Hematopoietic multipotent progenitor cell treated with erythropoietin and hydrocortisone succinate and interleukin-3 and kit ligand, for 8 days (in vitro differentiated cells): ENCODE results near the gene SPDYE16.
"Not testable (repeated sequence)": the region's sequence is repeated elsewhere in the genome, so short reads cannot be mapped to it uniquely, and the experiment has no call there.

Source experiments
- DNase-seq: peaks from one replicate; pipeline ENCODE4 v3.0.0-alpha.2; 2015

Gene SPDYE16

DNA sequence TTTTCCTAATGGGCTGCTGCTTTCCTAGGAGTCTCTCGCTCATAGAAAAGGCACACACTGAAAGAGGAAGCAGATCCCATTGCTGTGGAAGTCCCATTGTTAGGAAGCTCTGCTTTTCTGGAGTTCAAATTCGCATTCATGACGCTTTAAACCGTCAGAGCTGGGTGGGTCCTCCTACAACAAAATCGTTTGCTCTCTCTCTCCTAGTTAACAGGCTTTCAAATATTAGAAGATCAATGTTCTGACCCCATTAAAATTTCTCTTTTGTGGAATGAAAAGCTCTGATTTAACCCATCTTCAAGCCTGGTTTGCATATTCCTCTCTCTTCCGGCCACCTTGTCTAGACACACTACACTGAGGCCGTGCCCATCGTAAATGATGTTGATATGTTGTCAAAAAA is at the start of gene SPDYE16:
TSS of gene SPDYE16 (minus strand) at position 101 of the 400 bp plus-strand sequence. CDS start 1,838 bp downstream, outside the sequence.
- not testable (repeated sequence) for DNase-seq

DNA sequence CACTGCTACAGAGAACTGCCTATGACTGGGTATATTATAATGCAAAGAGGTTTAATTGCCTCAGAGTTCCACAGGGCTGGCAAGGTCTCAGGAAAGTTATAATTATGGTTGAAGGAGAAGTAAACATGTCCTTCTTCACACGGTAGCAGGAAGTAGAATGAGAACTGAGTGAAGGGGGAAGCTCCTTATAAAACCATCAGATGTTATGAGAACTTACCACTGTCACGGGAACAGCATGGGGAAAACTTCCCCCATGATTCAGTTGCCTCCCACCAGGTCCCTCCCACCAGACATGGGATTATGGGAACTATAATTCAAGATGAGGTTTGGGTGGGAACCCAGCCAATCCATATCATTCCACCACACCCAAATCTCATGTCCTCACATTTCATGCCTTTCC is 49.6 kb upstream of the SPDYE16 start:
- not testable (repeated sequence) for DNase-seq

GRCh38 chr7:76591602-76592304 is 48.7 kb upstream of the SPDYE16 start:
- DNase-seq = peak; percentile 73

GRCh38 chr7:76591033-76591432 is 47.9 kb upstream of the SPDYE16 start:
- DNase-seq = not testable (repeated sequence)

GRCh38 chr7:76588586-76588985 is 45.5 kb upstream of the SPDYE16 start:
- not testable (repeated sequence) for DNase-seq

DNA sequence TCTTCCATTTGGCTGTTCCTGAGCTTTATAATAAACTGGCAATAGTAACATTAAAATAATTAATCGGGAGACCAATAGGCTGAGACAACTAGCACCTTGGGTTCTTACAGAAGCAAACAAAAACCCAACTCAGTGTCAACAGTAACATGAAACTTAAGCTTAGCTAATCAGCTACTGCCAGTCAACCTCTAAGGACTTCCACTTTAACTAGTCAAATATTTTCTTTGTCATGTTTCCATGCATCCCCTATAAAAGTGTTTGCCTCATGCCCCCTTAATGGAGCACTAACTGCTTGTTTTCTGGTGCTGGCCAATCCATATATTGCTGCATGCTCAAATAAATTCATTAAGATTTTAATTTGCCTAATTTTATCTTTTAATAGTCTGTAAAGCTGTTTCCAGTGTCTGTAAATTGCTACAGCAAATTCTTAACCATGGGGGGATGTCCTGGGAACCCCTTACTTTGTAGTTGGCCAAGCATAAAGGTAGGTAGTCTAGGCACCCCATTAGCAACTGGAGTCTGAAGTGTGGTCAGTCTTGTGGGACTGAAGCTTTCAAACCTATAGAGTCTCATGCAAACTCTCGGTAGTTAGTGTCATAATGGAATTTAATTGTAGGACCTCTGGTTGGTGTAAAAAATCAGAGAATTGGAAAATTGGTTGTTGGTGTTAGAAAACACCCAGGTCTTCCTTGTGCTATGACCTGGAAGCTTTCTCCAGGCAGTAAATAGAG is 43.7 kb upstream of the SPDYE16 start:
- not testable (repeated sequence) for DNase-seq

DNA sequence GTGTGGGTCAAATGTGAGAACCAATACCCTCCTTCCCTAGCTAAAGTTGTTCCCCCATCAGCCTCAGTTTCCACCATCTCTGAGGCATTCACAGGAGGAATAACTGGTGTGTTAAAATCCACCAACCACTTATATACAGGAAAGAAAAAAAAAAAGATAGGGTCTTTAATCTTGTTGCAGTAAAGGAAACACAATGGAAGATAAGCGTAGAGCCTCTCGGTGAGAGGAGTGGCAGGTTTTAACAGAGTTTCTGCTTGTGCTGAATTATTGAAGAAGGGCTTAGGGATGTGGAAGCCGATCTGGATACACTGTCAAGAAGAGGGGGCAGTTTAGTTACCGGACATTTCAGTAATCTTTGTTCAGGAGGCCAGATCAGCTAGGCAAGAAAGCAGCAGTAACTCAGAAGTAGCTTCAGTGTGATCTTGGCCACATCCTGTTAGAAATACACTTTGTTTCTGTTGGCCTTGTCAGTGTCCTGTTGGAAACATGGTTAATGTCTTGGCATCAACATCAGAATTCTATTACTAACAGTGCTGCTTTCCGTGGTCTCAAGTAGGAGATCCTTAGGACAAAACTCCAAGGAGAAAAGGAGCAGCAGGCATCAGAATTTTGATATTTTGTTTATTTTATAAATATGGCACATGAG is 40.7 kb upstream of the SPDYE16 start:
- not testable (repeated sequence) for DNase-seq

GRCh38 chr7:76582848-76583631 is 39.9 kb upstream of the SPDYE16 start:
- peak; percentile 25 for DNase-seq

GRCh38 chr7:76575919-76576655 is 33.0 kb upstream of the SPDYE16 start:
- DNase-seq = not testable (repeated sequence)

- not testable (repeated sequence) for DNase-seq
Observed at GRCh38 chr7:76575431-76575830, 32.3 kb upstream of the SPDYE16 start.

- not testable (repeated sequence) for DNase-seq
Observed at GRCh38 chr7:76572296-76572695, 29.2 kb upstream of the SPDYE16 start.

DNA sequence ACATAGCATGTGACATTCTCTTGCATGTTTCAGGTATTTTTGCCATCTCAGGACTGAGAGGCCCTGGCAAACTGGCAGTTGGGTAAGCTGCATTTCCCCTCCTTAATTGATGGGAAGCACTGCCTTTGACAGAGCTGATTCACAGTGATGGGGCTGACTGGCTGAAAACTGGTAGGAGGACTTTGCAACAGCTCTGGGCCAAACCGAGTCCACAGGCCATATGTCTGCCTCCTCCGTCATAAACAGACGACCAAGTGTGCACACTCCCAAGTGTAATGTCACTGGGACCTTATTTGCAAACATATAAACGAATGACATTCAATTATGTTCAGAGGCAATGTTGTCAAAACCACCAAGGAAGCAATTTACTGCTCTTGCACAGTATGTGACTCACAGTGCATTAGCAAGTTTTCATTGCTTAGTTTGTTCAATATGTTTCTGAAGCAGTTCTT is 27.3 kb upstream of the SPDYE16 start:
- DNase-seq = not testable (repeated sequence)

GRCh38 chr7:76568742-76569141 is 25.6 kb upstream of the SPDYE16 start:
- not testable (repeated sequence) for DNase-seq

GRCh38 chr7:76567753-76568152 is 24.7 kb upstream of the SPDYE16 start:
- not testable (repeated sequence) for DNase-seq

GRCh38 chr7:76567311-76567710 is 24.2 kb upstream of the SPDYE16 start:
- DNase-seq = not testable (repeated sequence)

DNA sequence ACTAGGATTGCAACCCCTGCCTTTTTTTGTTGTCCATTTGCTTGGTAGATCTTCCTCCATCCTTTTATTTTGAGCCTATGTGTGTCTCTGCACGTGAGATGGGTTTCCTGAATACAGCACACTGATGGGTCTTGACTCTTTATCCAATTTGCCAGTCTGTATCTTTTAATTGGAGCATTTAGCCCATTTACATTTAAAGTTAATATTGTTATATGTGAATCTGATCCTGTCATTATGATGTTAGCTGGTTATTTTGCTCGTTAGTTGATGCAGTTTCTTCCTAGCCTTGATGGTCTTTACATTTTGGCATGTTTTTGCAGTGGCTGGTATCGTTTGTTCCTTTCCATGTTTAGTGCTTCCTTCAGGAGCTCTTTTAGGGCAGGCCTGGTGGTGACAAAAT is 21.9 kb upstream of the SPDYE16 start:
- DNase-seq = not testable (repeated sequence)

DNA sequence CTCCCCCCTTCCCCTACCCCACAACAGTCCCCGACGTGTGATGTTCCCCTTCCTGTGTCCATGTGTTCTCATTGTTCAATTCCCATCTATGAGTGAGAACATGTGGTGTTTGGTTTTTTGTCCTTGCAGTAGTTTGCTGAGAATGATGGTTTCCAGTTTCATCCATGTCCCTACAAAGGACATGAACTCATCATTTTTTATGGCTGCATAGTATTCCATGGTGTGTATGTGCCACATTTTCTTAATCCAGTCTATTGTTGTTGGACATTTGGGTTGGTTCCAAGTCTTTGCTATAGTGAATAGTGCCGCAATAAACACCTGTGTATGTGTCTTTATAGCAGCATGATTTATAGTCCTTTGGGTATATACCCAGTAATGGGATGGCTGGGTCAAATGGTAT is 18.2 kb upstream of the SPDYE16 start:
- DNase-seq = not testable (repeated sequence)

DNA sequence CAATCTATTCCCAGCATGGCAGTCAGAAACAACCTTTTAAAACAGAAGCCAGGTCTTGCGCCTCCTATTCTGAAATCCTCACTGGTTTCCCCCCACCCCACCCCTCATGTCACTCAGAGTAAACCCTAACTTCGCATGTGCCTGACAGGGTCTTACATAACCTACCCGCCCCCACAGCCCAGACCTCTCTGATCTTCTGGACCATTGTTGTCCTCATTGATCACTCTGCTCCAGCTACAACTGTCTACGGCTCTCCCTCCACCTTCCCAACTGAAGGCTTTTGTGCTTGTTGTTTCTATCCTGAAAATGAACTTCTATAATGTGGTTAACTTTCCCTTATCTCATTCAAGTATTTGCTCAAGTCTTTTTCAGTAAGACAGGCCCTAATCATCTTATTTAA is 17.1 kb upstream of the SPDYE16 start:
- DNase-seq = not testable (repeated sequence)

GRCh38 chr7:76559685-76560084 is 16.6 kb upstream of the SPDYE16 start:
- DNase-seq = not testable (repeated sequence)

DNA sequence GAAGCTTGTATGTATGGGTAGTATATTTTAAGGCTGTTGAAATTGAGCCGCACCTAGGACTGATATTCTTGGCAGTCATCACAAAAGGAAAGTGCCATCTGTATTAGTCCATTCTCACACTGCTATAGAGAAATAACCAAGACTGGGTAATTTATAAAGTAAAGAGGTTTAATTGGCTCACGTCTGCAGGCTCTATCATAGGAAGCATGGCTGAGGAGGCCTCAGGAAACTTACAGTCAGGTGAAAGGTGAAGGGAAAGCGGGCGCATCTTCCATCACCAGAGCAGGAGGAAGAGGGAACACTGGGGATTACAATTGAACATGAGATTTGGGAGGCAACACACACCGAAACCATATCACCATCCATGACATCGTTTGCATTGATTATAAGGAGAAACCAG is 8.9 kb upstream of the SPDYE16 start:
- not testable (repeated sequence) for DNase-seq

DNA sequence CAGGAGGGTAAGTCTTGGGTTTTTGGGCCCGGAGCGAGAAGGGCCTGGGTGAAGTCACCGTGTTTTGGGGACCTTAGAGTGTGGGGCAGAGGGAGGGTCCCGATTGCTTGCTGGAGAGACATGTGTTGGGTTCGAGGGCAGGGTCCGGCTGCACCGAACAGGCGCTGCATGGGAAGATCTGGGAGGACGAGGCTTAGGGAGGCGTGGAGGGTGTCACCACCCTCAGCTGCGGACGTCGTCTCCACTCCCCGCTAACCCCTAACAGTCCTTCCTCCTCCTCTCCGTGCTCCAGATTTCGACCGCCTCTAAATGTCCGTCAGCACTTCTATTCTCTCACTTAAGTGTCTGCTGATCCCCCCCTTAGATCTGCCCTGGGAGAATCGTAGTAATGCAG is 6.8 kb upstream of the SPDYE16 start:
- DNase-seq = not testable (repeated sequence)
